HG03139 (cell line): ENCODE results near the gene WBP1L.
"Not testable (repeated sequence)": the region's sequence is repeated elsewhere in the genome, so short reads cannot be mapped to it uniquely, and the experiment has no call there.

ENCODE experiments used
- ATAC-seq: cut with Tn5 transposase; IDR thresholded peaks from one replicate; pipeline ENCODE4 v1.9.1; 2021; ENCODE audit not compliant: unreplicated experiment

Gene WBP1L

DNA sequence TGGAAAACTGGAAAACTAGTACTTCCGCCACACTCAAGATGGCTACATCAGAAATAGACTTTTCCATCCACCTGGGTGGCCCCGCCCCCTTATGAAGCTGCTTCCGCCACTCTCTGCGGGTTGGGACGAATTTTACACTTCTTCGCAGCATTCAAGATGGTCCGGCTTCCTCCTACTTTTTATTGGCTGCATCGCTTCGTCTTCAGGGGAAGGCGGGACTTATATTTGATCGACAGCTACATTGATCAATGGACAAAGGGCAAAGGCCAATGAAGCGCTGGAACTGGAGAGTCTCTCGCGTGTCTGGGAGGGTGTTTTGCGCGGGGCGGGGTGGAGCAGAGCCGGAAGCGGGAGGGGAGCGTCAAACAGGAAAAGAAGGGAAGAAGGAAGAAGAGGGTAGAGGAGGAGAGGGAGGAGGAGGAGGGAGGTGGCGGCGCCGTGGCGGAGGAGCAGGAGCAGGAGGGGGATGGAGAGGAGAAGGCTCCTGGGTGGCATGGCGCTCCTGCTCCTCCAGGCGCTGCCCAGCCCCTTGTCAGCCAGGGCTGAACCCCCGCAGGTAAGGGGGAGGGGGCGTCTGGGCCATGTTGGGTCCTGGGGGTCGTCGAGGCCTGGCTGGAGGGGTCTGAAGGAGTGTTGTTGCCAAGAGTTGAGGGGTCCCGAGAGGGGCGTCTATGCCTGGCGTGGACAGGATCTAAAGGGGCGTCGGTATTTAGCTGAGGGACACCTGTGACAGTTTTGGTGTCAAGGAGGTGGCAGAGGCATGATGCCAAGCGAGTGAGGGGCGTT is at the start of gene WBP1L:
Gene WBP1L (plus strand): TSS at position 361 of the 786 bp plus-strand sequence. CDS start 106 bp downstream, at position 467.
- peak; percentile 94 for ATAC-seq

DNA sequence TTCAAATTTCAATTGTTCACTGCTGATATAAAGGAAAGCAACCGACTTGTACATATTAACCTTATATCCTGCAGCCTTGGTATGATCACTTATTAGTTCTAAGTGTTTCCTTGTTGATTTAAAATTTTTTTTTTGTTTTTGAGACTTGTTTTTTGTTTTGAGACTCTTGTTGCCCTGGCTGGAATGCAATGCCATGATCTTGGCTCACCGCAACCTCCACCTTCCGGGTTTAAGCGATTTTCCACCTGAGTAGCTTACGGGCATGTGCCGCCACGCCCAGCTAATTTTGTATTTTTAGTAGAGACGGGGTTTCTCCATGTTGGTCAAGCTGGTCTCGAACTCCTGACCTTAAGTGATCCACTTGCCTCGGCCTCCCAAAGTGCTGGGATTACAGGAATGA is 48.3 kb upstream of the WBP1L start:
- not testable (repeated sequence) for ATAC-seq

- ATAC-seq = no peak
These were observed 47.0 kb upstream of the WBP1L start for GRCh38 chr10:102696736-102697135.

DNA sequence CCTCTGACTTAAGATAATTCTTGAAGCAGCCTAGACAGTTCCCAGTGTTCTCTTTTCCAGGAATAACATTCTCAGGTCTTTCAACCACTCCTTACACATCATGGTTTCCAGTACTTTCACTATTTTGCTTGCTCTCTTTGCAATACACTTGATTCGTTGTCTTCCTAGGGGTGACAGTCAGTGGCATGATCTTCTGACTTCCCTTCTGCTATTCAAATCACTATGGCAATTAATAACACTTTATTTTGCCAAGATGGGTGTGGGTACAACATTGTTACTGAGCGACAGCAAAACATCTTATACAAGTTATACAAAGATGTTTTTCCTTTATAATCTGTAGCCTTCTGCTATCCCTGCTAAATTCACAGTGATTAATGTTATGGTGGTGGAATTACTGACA is 44.9 kb upstream of the WBP1L start:
- no peak for ATAC-seq

GRCh38 chr10:102701272-102701671 is 42.5 kb upstream of the WBP1L start:
- ATAC-seq = no peak

GRCh38 chr10:102701796-102702195 is 42.0 kb upstream of the WBP1L start:
- no peak for ATAC-seq

- ATAC-seq = no peak
These were observed 41.0 kb upstream of the WBP1L start for GRCh38 chr10:102702742-102703141.

DNA sequence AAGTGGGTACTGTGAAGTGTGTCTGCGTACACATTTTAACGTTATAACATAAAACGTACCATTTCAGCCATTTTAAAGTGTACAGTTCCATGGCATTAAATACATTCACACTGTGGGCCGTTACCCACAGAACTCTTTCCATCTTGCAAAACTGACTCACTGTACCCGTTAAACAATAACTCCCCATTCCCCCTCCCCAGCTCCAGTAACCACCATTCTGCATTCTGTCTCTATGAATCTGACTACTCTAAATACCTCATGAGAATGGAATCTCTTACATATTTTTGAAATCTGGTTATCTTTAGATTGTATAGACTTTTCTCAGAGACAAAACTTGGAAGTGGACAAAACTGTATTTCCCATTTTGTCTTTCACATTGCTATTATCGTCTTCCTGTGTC is 38.8 kb upstream of the WBP1L start:
- no peak for ATAC-seq

- no peak for ATAC-seq
These were observed 38.2 kb upstream of the WBP1L start for GRCh38 chr10:102705531-102705930.

GRCh38 chr10:102710609-102711008 is 33.1 kb upstream of the WBP1L start:
- ATAC-seq = no peak

DNA sequence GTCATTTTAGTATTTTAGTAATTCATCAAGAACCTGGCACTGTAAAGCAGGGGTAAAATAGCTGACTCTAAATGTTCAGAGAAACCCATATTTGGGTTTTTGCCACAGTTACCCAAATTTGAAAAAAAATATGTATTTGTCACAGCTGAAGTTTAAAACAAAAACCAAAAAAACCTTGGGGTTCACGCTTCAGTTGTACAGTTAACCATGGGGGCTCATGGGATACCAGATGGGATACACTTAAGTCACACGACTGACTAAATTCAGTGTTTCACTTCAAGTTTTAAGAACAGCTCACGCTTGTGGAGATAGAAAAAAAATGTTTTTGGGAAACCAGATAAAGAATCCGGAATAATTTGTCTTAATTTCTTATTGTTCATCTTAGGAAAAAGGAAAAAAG is 31.7 kb upstream of the WBP1L start:
- no peak for ATAC-seq

DNA sequence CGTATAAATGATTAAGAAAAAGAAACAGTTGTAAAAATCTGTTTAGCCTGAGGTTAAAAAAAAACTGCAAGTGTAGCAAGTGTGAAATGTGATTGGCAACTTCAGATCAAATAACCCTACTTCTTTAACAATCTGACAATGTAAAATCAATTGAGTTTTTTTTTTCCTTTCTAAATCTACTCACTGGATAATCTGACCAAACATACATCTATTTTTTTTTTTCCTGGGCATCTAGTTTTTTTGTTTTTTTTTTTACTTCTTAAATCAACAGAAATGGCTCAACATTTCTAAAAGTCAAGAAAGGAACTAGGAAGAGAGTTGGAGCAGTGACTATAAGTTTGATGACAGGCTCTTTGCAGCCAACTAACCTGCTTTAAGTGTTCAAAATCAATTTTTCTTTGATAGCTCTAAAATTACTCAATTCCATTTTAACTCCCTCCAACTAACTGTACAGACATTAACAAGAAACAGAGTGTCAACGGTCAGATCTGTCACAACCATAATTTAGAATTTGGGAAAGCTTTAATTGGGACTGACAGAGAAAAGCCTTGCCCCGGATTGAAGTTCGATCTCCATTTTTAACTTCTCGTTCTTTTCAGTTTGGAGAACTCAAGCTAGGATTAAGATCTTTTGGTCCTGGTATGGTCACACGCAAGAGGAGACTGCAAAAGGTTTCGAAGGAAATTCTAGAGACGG is 30.8 kb upstream of the WBP1L start:
- no peak for ATAC-seq

GRCh38 chr10:102713539-102713813 is 30.3 kb upstream of the WBP1L start:
- ATAC-seq = no peak

DNA sequence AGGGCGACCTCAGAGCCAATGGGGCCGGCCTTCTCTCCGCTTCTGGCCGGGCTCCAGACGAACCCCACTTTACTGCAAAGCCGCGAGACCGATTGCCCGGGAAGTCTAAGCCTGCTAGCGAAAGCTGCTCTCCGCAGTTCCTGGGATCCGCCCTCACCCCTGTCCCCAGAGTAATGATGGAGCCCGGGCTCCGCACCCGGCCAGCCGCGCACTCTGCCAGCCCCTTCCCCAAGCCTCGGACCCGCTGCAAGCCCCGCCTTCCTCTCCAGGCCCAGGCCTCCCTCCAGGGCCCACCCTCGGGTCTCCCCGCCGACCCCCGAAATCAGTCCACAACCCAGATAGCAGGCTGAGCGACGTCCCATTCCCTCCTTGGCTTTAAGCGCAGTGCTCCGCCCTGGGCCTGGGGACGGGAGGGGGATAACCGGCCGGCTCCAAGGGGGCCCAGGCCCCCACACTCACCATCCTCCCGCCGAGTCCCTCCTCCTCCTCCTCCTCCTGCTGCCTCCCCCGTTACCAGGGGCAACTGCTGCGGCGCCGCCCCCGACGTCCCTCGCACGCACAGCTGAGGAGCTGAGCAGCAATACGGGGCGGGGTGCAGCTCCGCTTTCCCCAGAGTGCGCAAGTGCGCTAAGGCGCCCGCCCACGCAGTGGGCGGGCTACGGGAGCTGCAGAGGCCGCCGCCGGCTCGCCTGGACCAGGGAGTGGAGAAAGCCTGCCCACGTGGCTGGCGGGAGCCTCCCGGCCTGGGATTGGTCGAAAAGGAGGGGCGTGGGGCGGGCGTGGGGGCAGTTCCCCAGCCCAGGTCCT is 29.7 kb upstream of the WBP1L start, which contains the start of gene ARL3:
Gene ARL3 (minus strand): TSS at position 584 of the 807 bp plus-strand sequence. CDS start 122 bp downstream, at position 462.
- ATAC-seq = peak; percentile 80

DNA sequence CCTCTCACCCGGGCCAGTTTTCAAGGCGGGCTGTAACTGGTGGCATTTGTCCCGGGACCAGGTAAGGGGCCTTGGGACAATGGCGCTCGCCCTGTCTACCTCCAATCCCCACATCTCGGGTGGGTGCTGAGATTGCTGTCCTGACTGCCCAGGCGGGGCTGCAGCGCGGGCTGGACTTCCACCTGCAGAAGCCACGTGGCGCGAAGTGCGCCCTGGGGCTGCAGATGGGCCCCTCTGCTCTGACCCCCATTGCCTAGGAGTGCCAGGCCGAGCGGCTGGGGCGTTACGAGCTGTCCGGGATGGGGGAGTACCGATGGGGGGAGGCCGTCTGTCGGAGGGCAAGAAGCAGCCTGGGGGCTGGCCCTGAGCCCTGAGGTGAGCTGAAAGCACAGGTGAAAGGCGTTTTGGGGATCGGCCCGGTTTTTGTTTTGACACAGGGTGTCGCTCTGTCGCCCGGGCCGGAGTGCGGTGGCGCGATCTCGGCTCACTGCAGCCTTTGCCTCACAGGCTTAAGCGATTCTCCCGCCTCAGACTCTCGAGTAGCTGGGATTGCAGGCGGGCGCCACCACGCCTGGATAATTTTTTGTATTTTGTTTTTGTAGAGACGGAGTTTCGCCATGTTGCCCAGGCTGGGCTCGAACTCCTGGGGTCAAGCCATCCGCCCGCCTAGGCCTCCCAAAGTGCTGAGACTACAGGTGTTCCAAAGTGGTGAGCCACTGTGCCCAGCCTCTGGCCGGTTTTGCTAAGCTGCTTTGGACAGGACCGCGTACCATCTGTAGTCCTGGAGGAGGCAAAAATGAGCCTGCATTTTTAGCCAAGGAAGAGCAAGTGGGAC is 28.9 kb upstream of the WBP1L start, which contains the start of gene SFXN2:
Gene SFXN2 (plus strand): TSS at position 16 of the 835 bp plus-strand sequence. CDS start 12,001 bp downstream, outside the sequence.
- ATAC-seq = peak; percentile 19

- ATAC-seq = no peak
These were observed 27.9 kb upstream of the WBP1L start for GRCh38 chr10:102715880-102716279.

- not testable (repeated sequence) for ATAC-seq
These were observed 26.7 kb upstream of the WBP1L start for GRCh38 chr10:102716900-102717565.

- no peak for ATAC-seq
These were observed 25.5 kb upstream of the WBP1L start for GRCh38 chr10:102718220-102718619.

GRCh38 chr10:102720337-102720736 is 23.4 kb upstream of the WBP1L start:
- no peak for ATAC-seq

DNA sequence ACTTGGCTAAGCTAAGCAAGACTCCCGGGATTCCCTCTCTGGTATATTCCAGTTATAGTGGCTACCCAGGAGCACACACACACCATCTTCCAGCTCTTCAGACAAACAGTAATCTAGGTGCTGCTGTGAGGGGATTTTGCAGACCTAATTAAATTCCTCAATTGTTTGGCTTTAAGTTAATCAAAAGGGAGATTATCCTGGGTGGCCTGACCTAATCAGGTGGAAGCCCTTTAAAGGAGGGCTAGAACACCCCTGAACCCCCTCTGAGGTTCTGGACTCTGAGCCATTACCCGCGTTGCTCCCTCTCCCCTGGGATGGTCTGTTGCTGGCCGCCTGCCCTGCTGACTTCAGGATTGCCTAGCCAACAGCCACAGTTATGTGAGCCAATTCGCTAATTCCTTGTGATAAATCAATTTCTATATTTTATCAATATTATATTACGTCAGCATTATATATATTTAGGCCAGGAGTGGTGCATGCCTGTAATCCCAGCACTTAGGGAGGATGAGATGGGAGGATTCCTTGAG is 22.9 kb upstream of the WBP1L start:
- ATAC-seq = no peak
